H1 (cell line): ENCODE data around the gene CNDP1. TPM values are rescaled to one million over a fixed set of nuclear protein-coding genes. Genes with fewer than 3 reads are reported as not detected.

Experiments used
- CEBPB ChIP-seq: IDR thresholded peaks from 2 replicates; pipeline ENCODE4 v1.6.1; 2012; ENCODE audit warnings: low read depth, low read length
- CREB1 ChIP-seq: IDR thresholded peaks from 2 replicates; pipeline ENCODE4 v1.6.1; 2012; ENCODE audit warnings: inconsistent platforms
- HDAC6 ChIP-seq: IDR thresholded peaks from one replicate; pipeline ENCODE4 v1.7.1; 2012; ENCODE audit warnings: low read depth, mild to moderate bottlenecking, inconsistent platforms, low read length, moderate library complexity
- SUZ12 ChIP-seq: fragments of 200-600 bp; sonication (generic); IDR thresholded peaks from 2 replicates; pipeline ENCODE4 v1.6.1; 2012; ENCODE audit warnings: mild to moderate bottlenecking, inconsistent platforms, low read length, moderate library complexity, mixed read lengths
- TAF1 ChIP-seq: IDR thresholded peaks from 2 replicates; pipeline ENCODE4 v1.6.1; 2011; ENCODE audit warnings: mild to moderate bottlenecking, low read depth, low read length
- TCF12 ChIP-seq: IDR thresholded peaks from 2 replicates; pipeline ENCODE4 v1.6.1; 2011; ENCODE audit warnings: low read depth, mild to moderate bottlenecking, low read length
- polyA plus RNA-seq, 7 experiments: library from polyadenylated mRNA; depleted of rRNA in 3 of 7; stranded (reverse) in 5 of 7; unstranded in 2 of 7; fragments of >200 nt in 5 of 7; fragments of 200-250 nt in 2 of 7; gene quantifications; 1 replicate in 5 of 7; 2 replicates in 1 of 7; 4 replicates in 1 of 7; pipeline versions ENCODE4 v1.2.1 to v1.2.3, GENCODE V29; 2011 to 2013; ENCODE audit warnings: missing spikeins in 2 of 7, mixed read lengths in 2 of 7
- total RNA-seq: library from RNA; stranded (reverse); fragmentation: NEBNext Ultra II Directional; extraction: Animal tissue kit (Norgen Biotek cat#: 25700); gene quantifications from 2 replicates; pipeline ENCODE4 v1.2.1, GENCODE V29; 2021
- TF ChIP-seq, protein P1 (sequence below), 3 experiments: IDR thresholded peaks; 1 replicate in 2 of 3; 2 replicates in 1 of 3; pipeline versions ENCODE4 v1.5.1 to v1.6.1; 2011; ENCODE audit warnings: low read length in 3 of 3, mild to moderate bottlenecking in 3 of 3, inconsistent platforms in 2 of 3, low read depth in 1 of 3, moderate library complexity in 1 of 3; ENCODE audit not compliant: insufficient read depth in 1 of 3; ENCODE audit errors: control extremely low read depth in 1 of 3
- TF ChIP-seq, protein P2 (sequence below): IDR thresholded peaks from 2 replicates; pipeline ENCODE4 v1.6.1; 2012; ENCODE audit warnings: inconsistent platforms
- TF ChIP-seq, protein P3 (sequence below): IDR thresholded peaks from 2 replicates; pipeline ENCODE4 v1.6.1; 2011; ENCODE audit warnings: low read length, improper control_type of control experiment

Gene CNDP1
- total and polyA plus RNA-seq, 2 of the 8 experiments (the other 6 are each of a cell fraction or from before 2014, with no cell fraction given): 0.09 TPM; not detected in 1

DNA sequence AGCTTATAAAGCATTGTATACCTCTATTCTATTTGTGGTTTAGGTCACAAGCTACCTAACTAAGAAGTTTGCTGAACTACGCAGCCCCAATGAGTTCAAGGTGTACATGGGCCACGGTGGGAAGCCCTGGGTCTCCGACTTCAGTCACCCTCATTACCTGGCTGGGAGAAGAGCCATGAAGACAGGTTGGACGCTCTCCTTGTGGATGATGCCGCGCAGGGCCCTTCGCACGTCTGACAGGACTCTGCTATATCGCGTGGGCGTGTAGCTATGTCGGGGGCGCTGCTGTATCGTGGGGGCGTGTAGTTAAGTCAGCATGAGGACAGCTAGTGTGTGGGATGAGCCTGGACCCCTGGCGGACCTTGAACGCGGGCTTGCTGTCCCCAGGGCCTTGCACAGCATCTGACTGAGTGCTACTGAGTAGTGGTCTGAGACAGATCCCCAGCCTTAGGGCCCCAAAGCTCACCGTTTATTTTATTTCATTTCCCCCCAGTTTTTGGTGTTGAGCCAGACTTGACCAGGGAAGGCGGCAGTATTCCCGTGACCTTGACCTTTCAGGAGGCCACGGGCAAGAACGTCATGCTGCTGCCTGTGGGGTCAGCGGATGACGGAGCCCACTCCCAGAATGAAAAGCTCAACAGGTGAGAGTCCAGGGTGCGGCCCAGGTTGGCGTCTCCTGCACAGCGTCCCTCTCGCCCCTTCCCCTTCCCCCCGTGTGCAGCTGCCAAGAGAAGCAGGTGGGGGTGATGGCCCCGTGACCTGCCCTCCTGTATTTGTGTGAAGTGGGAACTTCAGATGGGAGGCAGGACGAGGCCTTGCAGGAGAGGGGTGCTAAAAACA is 15.6 kb upstream of the CNDP1 start (continued):
- TF ChIP-seq, protein P1, sequence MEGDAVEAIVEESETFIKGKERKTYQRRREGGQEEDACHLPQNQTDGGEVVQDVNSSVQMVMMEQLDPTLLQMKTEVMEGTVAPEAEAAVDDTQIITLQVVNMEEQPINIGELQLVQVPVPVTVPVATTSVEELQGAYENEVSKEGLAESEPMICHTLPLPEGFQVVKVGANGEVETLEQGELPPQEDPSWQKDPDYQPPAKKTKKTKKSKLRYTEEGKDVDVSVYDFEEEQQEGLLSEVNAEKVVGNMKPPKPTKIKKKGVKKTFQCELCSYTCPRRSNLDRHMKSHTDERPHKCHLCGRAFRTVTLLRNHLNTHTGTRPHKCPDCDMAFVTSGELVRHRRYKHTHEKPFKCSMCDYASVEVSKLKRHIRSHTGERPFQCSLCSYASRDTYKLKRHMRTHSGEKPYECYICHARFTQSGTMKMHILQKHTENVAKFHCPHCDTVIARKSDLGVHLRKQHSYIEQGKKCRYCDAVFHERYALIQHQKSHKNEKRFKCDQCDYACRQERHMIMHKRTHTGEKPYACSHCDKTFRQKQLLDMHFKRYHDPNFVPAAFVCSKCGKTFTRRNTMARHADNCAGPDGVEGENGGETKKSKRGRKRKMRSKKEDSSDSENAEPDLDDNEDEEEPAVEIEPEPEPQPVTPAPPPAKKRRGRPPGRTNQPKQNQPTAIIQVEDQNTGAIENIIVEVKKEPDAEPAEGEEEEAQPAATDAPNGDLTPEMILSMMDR (IDR thresholded peaks at IDR 0.05; ENCODE audit: control extremely low read depth in 1 of 3, insufficient read depth in 1 of 3, low read depth in 1 of 3, low read length in 3 of 3): no peak
- TF ChIP-seq TAF1: no peak
- no peak for TF ChIP-seq HDAC6
- TF ChIP-seq, protein P2, sequence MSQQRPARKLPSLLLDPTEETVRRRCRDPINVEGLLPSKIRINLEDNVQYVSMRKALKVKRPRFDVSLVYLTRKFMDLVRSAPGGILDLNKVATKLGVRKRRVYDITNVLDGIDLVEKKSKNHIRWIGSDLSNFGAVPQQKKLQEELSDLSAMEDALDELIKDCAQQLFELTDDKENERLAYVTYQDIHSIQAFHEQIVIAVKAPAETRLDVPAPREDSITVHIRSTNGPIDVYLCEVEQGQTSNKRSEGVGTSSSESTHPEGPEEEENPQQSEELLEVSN: no peak
- no peak for TF ChIP-seq CREB1
- TF ChIP-seq TCF12: no peak
- TF ChIP-seq CEBPB: no peak
- TF ChIP-seq, protein P3, sequence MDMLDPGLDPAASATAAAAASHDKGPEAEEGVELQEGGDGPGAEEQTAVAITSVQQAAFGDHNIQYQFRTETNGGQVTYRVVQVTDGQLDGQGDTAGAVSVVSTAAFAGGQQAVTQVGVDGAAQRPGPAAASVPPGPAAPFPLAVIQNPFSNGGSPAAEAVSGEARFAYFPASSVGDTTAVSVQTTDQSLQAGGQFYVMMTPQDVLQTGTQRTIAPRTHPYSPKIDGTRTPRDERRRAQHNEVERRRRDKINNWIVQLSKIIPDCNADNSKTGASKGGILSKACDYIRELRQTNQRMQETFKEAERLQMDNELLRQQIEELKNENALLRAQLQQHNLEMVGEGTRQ: no peak
- no peak for TF ChIP-seq SUZ12
